ENCODE data around the gene PDE8B.
"Not testable (repeated sequence)": the region's sequence is repeated elsewhere in the genome, so short reads cannot be mapped to it uniquely, and the experiment has no call there.

PDE8B gene

GRCh38 chr5:77463905-77464304 is 253.4 kb downstream of the PDE8B start:
- DNase-seq: no peak

- not testable (repeated sequence) for DNase-seq
These were observed 258.4 kb downstream of the PDE8B start for GRCh38 chr5:77468875-77469274.

- DNase-seq: not testable (repeated sequence)
These were observed 264.6 kb downstream of the PDE8B start for GRCh38 chr5:77475041-77475440.
